ENCODE data around the gene PRAME.

GRCh38 chr22:22526125-22526912, 32.7 kb downstream of the PRAME start:
- no peak for TF ChIP-seq POLR2A (IDR thresholded peaks at IDR 0.05; ENCODE audit: insufficient read depth in 1 of 2, low read depth in 2 of 2, low read length in 2 of 2)
- no peak for TF ChIP-seq ZNF292 (CRISPR knock-in tag; IDR thresholded peaks at IDR 0.05; ENCODE audit: borderline replicate concordance, low read depth)
- no peak for TF ChIP-seq MXD4 (CRISPR knock-in tag; IDR thresholded peaks at IDR 0.05)
- no peak for TF ChIP-seq FOXK1 (CRISPR knock-in tag; IDR thresholded peaks at IDR 0.05; ENCODE audit: borderline replicate concordance, low read depth)

Measured in HepG2 (cell line).